DND-41 (cell line): Measurements from ENCODE around the gene GNAS-AS1.
A peak's percentile ranks its signal among the peaks of the same experiment; 100 is the strongest.

Source experiments
- ATAC-seq: fragments of 200-7000 bp; cut with Tn5 transposase; 3 replicates; pipeline ENCODE4 v1.9.1; 2021; ENCODE audit warnings: low read depth; ENCODE audit not compliant: insufficient read depth
- DNase-seq: peaks from one replicate; pipeline ENCODE4 v3.0.0-alpha.2; 2020
- H2AFZ ChIP-seq: 2 replicates; pipeline ENCODE4 v1.6.0; 2012; ENCODE audit warnings: low read depth, low read length
- H3K27ac ChIP-seq: 2 replicates; pipeline ENCODE4 v1.5.1; 2012; ENCODE audit warnings: low read length, inconsistent platforms
- H3K27me3 ChIP-seq: fragments of 200-600 bp; sonication (generic); 2 replicates; pipeline ENCODE4 v1.6.0; 2012; ENCODE audit warnings: low read length, mild to moderate bottlenecking, inconsistent platforms; ENCODE audit not compliant: insufficient read depth, poor library complexity
- H3K36me3 ChIP-seq: 2 replicates; pipeline ENCODE4 v1.5.1; 2012; ENCODE audit warnings: low read length, inconsistent platforms; ENCODE audit not compliant: insufficient read depth
- H3K4me1 ChIP-seq: 2 replicates; pipeline ENCODE4 v1.5.1; 2012; ENCODE audit warnings: mild to moderate bottlenecking, low read length; ENCODE audit not compliant: insufficient read depth
- H3K4me2 ChIP-seq: 2 replicates; pipeline ENCODE4 v1.6.0; 2012; ENCODE audit warnings: mild to moderate bottlenecking, moderate library complexity, low read length, inconsistent platforms; ENCODE audit not compliant: insufficient read depth
- H3K4me3 ChIP-seq, 2 experiments: fragments of 200-600 bp in 1 of 2; shearing (Covaris generic) in 1 of 2; 2 replicates each; pipeline ENCODE4 v1.5.1; 2012 to 2016; ENCODE audit warnings: inconsistent platforms in 2 of 2, low read length in 2 of 2, mild to moderate bottlenecking in 2 of 2, low read depth in 1 of 2, moderate library complexity in 1 of 2
- H3K79me2 ChIP-seq: 2 replicates; pipeline ENCODE4 v1.6.0; 2012; ENCODE audit warnings: low read length, inconsistent platforms; ENCODE audit not compliant: insufficient read depth
- H3K9ac ChIP-seq: 2 replicates; pipeline ENCODE4 v1.6.0; 2012; ENCODE audit warnings: low read depth, mild to moderate bottlenecking, inconsistent platforms, low read length, moderate library complexity
- H3K9me3 ChIP-seq: 2 replicates; pipeline ENCODE4 v1.5.1; 2012; ENCODE audit warnings: low read length, moderate library complexity, mild to moderate bottlenecking, inconsistent platforms; ENCODE audit not compliant: insufficient read depth, severe bottlenecking
- H4K20me1 ChIP-seq: 2 replicates; pipeline ENCODE4 v1.6.0; 2012; ENCODE audit warnings: low read length; ENCODE audit not compliant: insufficient read depth
- CTCF ChIP-seq: IDR thresholded peaks from 2 replicates; pipeline ENCODE4 v1.5.1; 2012; ENCODE audit warnings: borderline replicate concordance, low read length, moderate library complexity, mild to moderate bottlenecking; ENCODE audit not compliant: poor library complexity, severe bottlenecking; ENCODE audit errors: extremely low read depth
- EZH2 ChIP-seq: IDR thresholded peaks from 3 replicates; pipeline ENCODE4 v1.6.1; 2012; ENCODE audit warnings: borderline replicate concordance, low read depth, mild to moderate bottlenecking, moderate library complexity, low read length, inconsistent platforms; ENCODE audit not compliant: severe bottlenecking

GNAS-AS1 gene

GRCh38 chr20:58791286-58791685, 59.4 kb downstream of the GNAS-AS1 start:
- Histone ChIP-seq H3K4me3 (no peak overlapping the region), H3K9me3 (no peaks in the 10 kb centered on the region), H3K36me3 (no peaks in the 10 kb centered on the region), H4K20me1 (no peaks in the 10 kb centered on the region; the same call in 1 of the 2 replicates), H3K9ac (no peak overlapping the region), H3K27me3 (peaks cover 23% of the 10 kb centered on the region), H3K79me2 (no peaks in the 10 kb centered on the region), H3K4me2 (no peak overlapping the region), H3K4me1 (no peaks in the 10 kb centered on the region), H2AFZ (no peak overlapping the region), H3K27ac (no peak overlapping the region)
- DNase-seq (no peak), ATAC-seq (no peak)
- no peak for TF ChIP-seq EZH2
- TF ChIP-seq CTCF, result no peak

- DNase-seq, result peak; percentile 57
- H3K4me2 ChIP-seq, result no peak overlapping the region
- H3K4me1 ChIP-seq, result no peaks in the 10 kb centered on the region
- no peaks in the 10 kb centered on the region for H3K79me2 ChIP-seq
- no peaks in the 10 kb centered on the region for H3K9me3 ChIP-seq
- TF ChIP-seq EZH2 (no peak), CTCF (no peak)
- H3K9ac ChIP-seq, result no peak overlapping the region
- H4K20me1 ChIP-seq, result no peaks in the 10 kb centered on the region; the same call in 1 of the 2 replicates
- H3K27me3 ChIP-seq, result peaks cover 23% of the 10 kb centered on the region
- no peak overlapping the region for H2AFZ ChIP-seq
- ATAC-seq, result peak; percentile 86
- no peaks in the 10 kb centered on the region for H3K36me3 ChIP-seq
- no peak overlapping the region for H3K27ac ChIP-seq
- H3K4me3 ChIP-seq, result no peak overlapping the region
These were observed 60.2 kb downstream of the GNAS-AS1 start for GRCh38 chr20:58790454-58790853.

GRCh38 chr20:58788896-58789544, 61.7 kb downstream of the GNAS-AS1 start:
- H3K4me2 ChIP-seq, result no peak overlapping the region
- ATAC-seq, result no peak
- H3K27me3 ChIP-seq, result peaks cover 36% of the 10 kb centered on the region
- H3K27ac ChIP-seq, result no peak overlapping the region
- H4K20me1 ChIP-seq, result peaks cover 7% of the 10 kb centered on the region; the same call in 1 of the 2 replicates
- no peak for DNase-seq
- H3K79me2 ChIP-seq, result no peaks in the 10 kb centered on the region
- H3K9ac ChIP-seq, result no peak overlapping the region
- H2AFZ ChIP-seq, result no peak overlapping the region
- TF ChIP-seq EZH2 (no peak), CTCF (no peak)
- H3K4me1 ChIP-seq, result no peaks in the 10 kb centered on the region
- no peaks in the 10 kb centered on the region for H3K9me3 ChIP-seq
- no peaks in the 10 kb centered on the region for H3K36me3 ChIP-seq
- H3K4me3 ChIP-seq, result no peak overlapping the region
